ENCODE measurements around the gene PDE8B. TPM values are rescaled to one million over a fixed set of nuclear protein-coding genes. Genes with fewer than 3 reads are reported as not detected.

PDE8B gene
- total and polyA plus RNA-seq, 7 donors, result 0.23 to 11.3 (median 2.9) TPM

DNA sequence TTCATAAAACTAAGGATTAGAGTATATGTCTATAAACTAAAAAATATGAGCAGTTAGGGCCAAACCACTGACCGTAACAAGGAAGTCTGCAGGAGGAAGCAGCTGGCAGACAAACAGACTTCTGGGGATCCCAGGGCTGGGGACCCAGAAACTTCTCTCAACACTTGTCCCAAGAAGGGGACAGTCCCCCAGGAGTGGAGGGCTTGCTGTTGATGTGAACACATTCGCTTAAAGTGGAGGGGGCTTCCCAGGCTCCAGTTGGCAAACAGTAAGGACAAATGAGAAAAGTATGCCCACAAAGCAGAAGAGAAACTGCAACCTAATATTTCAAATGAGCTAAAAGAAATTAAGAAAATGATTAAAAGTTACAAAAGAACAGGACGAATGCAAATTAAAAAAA is 83.7 kb downstream of the PDE8B start:
- TF ChIP-seq, protein P1, sequence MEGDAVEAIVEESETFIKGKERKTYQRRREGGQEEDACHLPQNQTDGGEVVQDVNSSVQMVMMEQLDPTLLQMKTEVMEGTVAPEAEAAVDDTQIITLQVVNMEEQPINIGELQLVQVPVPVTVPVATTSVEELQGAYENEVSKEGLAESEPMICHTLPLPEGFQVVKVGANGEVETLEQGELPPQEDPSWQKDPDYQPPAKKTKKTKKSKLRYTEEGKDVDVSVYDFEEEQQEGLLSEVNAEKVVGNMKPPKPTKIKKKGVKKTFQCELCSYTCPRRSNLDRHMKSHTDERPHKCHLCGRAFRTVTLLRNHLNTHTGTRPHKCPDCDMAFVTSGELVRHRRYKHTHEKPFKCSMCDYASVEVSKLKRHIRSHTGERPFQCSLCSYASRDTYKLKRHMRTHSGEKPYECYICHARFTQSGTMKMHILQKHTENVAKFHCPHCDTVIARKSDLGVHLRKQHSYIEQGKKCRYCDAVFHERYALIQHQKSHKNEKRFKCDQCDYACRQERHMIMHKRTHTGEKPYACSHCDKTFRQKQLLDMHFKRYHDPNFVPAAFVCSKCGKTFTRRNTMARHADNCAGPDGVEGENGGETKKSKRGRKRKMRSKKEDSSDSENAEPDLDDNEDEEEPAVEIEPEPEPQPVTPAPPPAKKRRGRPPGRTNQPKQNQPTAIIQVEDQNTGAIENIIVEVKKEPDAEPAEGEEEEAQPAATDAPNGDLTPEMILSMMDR (IDR thresholded peaks at IDR 0.05), result no peak
- TF ChIP-seq EP300 (IDR thresholded peaks at IDR 0.05) (no peak), POLR2AphosphoS5 (IDR thresholded peaks at IDR 0.05) (no peak), POLR2A (IDR thresholded peaks at IDR 0.05) (no peak)
- H3K27me3 ChIP-seq, result no peaks in the 10 kb centered on the region
- WGBS, 2 donors, result 49 to 67% methylated on average over 3 of the region's 3 CpGs
- H3K36me3 ChIP-seq, result no peaks in the 10 kb centered on the region
- H3K4me3 ChIP-seq, result no peak overlapping the region
- no peak for DNase-seq
- peaks cover 0 to 6% (median 0%) of the 10 kb centered on the region in 4 donors for H3K4me1 ChIP-seq
- no peaks in the 10 kb centered on the region for H3K9me3 ChIP-seq
- H3K27ac ChIP-seq, result no peak overlapping the region
- intact Hi-C loops (cut with DNase I), result no loop called here

DNA sequence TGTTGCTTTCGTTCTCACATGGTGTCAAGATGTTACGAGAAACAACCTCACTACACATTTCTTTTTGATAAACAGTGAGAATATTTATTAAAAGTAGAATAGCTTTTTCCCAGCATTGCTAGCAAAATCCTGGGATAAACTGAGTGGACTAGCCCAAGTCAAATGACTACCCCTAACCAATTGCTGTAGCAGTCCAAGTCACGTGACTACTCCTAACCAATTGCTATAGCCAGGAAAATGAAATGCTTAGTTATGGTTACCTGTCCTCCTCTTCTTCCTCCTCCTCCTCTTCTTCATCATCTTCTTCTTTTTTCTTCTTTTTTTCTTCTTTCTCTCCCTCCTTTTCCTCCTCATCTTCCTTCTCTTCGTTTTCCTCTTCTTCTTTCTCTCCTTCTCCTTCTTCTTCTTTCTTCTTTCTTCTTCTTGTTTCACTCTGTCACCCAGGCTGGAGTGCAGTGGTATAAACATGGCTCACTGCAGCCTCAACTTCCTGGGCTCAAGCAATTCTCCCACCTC is 85.4 kb downstream of the PDE8B start:
- no peak for TF ChIP-seq POLR2A (IDR thresholded peaks at IDR 0.05)
- TF ChIP-seq, protein P1 (IDR thresholded peaks at IDR 0.05), result no peak
- no peak for TF ChIP-seq POLR2AphosphoS5 (IDR thresholded peaks at IDR 0.05)
- TF ChIP-seq EP300 (IDR thresholded peaks at IDR 0.05), result no peak
- H3K4me3 ChIP-seq, result no peak overlapping the region
- no peak overlapping the region for H3K27ac ChIP-seq
- intact Hi-C loops (cut with DNase I), result no loop called here
- H3K4me1 ChIP-seq, result peaks cover 0 to 6% (median under 1%) of the 10 kb centered on the region in 4 donors
- no peaks in the 10 kb centered on the region for H3K9me3 ChIP-seq
- no peak for DNase-seq
- WGBS, 2 donors, result 78 to 80% methylated on average over 4 of the region's 4 CpGs
- no peaks in the 10 kb centered on the region for H3K27me3 ChIP-seq
- H3K36me3 ChIP-seq, result no peaks in the 10 kb centered on the region

DNA sequence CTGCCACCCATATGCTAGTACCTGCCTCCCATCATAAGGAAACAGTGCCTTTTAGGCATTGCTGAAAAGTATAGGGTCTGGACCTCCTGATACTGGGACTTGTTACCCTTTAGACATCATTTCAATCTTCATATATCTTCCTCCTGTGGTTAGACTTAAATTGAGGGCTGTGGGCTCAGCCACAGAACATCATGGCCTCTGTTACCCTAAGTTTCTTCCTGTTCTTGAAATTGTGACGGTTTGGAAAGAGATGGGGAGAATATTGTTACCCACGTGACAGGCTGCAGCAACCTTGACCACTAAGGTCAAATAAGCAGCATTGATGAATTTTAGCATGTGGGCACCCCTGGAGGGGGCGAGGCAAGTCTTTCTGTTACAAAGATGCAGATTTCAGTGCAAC is 87.7 kb downstream of the PDE8B start:
- H3K4me1 ChIP-seq, result peaks cover 0 to 20% (median 8%) of the 10 kb centered on the region in 4 donors
- H3K27me3 ChIP-seq, result no peaks in the 10 kb centered on the region
- TF ChIP-seq POLR2A (IDR thresholded peaks at IDR 0.05), result no peak
- no peak for TF ChIP-seq POLR2AphosphoS5 (IDR thresholded peaks at IDR 0.05)
- no peak for TF ChIP-seq EP300 (IDR thresholded peaks at IDR 0.05)
- TF ChIP-seq, protein P1 (IDR thresholded peaks at IDR 0.05), result no peak
- no peaks in the 10 kb centered on the region for H3K36me3 ChIP-seq
- H3K27ac ChIP-seq, result no peak overlapping the region
- no peak overlapping the region for H3K4me3 ChIP-seq
- 76 to 89% methylated on average over 3 of the region's 3 CpGs for WGBS, 2 donors
- intact Hi-C loops (cut with DNase I), result no loop called here
- DNase-seq, result no peak
- H3K9me3 ChIP-seq, result no peaks in the 10 kb centered on the region

DNA sequence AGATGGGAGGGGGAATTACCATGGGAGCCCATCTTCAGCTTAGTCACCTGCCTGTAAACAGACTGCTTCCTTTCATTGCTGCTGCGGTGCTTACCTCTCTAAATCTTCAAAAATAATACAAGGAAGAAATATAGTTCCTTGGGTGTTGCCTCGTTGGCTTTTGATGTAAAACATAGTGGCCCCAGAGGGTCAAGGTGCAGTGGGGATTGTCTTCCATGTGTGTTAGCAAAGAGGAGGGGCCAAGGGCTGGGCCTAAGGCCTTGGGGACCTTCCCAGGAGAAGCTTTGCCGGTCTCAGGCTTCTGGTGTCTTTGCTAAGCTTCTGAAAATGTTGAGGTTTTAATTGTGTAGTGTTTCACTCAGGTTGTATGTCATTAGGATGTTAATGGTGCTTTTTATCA is 90.0 kb downstream of the PDE8B start:
- DNase-seq, result no peak
- H3K4me1 ChIP-seq, result peaks cover 0 to 31% (median 16%) of the 10 kb centered on the region in 4 donors
- no peak overlapping the region for H3K4me3 ChIP-seq
- no peak overlapping the region for H3K27ac ChIP-seq
- H3K27me3 ChIP-seq, result no peaks in the 10 kb centered on the region
- 17 to 68% methylated on average over 3 of the region's 3 CpGs for WGBS, 2 donors
- intact Hi-C loops (cut with DNase I), result loop anchor here (10.0 kb wide), 1 partner anchor 124 kb away; no protein-coding TSS in a partner anchor
- H3K36me3 ChIP-seq, result no peaks in the 10 kb centered on the region
- H3K9me3 ChIP-seq, result no peaks in the 10 kb centered on the region
- no peak for TF ChIP-seq POLR2AphosphoS5 (IDR thresholded peaks at IDR 0.05)
- TF ChIP-seq EP300 (IDR thresholded peaks at IDR 0.05), result no peak
- TF ChIP-seq POLR2A (IDR thresholded peaks at IDR 0.05), result no peak
- TF ChIP-seq, protein P1 (IDR thresholded peaks at IDR 0.05), result no peak

DNA sequence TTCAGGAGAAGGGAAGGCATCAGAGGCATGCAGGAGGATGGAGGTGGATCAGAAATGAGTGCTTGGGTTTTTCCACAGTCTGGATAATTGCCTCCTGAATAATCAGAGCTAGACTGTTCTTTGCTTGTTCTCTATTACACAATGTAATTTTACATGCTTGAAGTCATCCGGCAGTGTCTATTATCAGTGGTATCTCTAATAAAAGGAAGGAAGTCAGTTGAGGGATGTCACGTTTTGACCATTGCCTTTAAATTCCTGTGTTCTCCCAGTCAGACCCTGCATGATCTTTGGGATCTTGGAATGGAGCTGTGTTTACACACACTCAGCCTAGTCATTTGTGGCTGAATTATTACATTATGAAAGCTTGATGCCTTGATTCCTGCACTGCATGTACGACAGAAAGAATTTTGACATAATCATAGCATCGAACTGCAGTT is 91.0 kb downstream of the PDE8B start:
- intact Hi-C loops (cut with DNase I), result loop anchor here (10.0 kb wide), 1 partner anchor 123 kb away; no protein-coding TSS in a partner anchor

More for the DNA sequence above, 91.0 kb downstream of the PDE8B start:
- no peak for DNase-seq
- no peaks in the 10 kb centered on the region for H3K27me3 ChIP-seq
- H3K36me3 ChIP-seq, result no peaks in the 10 kb centered on the region
- 66 to 81% methylated on average over 4 of the region's 4 CpGs for WGBS, 2 donors
- H3K9me3 ChIP-seq, result no peaks in the 10 kb centered on the region
- no peak overlapping the region for H3K4me3 ChIP-seq
- peaks cover 0 to 41% (median 24%) of the 10 kb centered on the region in 4 donors for H3K4me1 ChIP-seq
- H3K27ac ChIP-seq, result peak overlapping the region in 2 of 4 donors; percentile 26 to 47
- no peak for TF ChIP-seq POLR2AphosphoS5 (IDR thresholded peaks at IDR 0.05)

Measured in sigmoid colon (tissue), 7 donors.